AG09309 (cell line): ENCODE results near the gene MED12L.

ENCODE experiments used
- DNase-seq: peaks from one replicate; pipeline ENCODE4 v3.0.0-alpha.2; 2010; ENCODE audit warnings: low read depth
- H3K4me3 ChIP-seq: 2 replicates; pipeline ENCODE4 v1.5.1; 2011; ENCODE audit warnings: mild to moderate bottlenecking, low read depth, low read length, moderate library complexity; ENCODE audit not compliant: control insufficient read depth
- TF ChIP-seq, protein P1 (sequence below): IDR thresholded peaks from 2 replicates; pipeline ENCODE4 v1.5.1; 2011; ENCODE audit warnings: mild to moderate bottlenecking, low read depth, low read length, inconsistent platforms; ENCODE audit not compliant: insufficient read depth, control insufficient read depth; ENCODE audit errors: missing control alignments

The MED12L gene

DNA sequence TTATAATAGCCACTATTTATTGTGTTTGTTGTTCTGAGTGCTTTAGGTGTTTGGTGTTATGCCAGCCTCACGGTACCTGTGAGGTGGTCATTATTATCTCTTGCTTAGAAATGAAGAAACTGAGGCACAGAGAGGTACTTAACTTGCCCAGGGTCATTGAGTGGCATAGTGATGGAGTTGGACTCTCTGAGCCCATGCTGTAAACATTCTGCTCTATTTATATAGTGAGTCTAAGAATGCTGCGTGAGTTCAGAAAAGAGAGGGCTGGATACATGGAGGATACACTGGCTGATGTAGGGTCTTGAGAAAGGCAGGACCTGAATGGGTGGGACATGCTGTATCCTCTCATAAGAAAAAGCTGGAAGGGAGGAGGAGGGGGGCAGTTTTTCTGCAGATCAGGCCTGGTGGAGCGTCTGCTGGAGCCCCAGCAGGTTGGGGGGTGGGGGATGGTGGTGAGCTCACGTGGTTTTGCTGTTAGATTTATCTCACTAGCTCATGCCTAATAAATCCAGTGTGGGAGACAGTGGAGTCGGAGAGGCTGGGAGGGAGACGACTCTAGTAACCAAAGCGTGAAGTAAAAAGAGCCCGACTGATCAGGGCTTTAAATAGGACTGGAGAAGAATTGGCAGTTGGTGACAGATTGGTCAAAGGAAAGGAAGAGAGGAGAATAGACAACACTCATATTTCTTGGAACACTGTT, 16.0 kb downstream of the MED12L start:
- no peak for DNase-seq
- H3K4me3 ChIP-seq, result no peak overlapping the region
- TF ChIP-seq, protein P1, sequence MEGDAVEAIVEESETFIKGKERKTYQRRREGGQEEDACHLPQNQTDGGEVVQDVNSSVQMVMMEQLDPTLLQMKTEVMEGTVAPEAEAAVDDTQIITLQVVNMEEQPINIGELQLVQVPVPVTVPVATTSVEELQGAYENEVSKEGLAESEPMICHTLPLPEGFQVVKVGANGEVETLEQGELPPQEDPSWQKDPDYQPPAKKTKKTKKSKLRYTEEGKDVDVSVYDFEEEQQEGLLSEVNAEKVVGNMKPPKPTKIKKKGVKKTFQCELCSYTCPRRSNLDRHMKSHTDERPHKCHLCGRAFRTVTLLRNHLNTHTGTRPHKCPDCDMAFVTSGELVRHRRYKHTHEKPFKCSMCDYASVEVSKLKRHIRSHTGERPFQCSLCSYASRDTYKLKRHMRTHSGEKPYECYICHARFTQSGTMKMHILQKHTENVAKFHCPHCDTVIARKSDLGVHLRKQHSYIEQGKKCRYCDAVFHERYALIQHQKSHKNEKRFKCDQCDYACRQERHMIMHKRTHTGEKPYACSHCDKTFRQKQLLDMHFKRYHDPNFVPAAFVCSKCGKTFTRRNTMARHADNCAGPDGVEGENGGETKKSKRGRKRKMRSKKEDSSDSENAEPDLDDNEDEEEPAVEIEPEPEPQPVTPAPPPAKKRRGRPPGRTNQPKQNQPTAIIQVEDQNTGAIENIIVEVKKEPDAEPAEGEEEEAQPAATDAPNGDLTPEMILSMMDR, result no peak

DNA sequence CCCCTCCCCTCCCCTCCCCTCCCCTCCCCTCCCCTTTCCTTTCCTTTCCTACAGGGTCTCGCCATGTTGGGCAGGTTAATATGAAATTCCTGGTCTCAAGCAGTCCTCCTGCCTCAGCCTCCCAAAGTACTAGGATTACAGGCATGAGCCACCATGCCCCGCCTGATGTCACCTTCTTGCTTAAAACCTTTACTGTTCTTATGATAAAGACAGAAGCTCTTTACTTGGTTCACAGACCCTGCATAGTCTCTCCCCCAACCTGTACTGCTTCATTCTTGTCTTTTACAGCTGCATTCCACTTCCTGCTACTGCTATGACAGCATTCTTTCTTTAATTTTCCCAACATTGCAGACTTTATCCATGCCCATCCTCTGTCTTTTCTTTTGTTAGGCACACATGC, 20.8 kb downstream of the MED12L start:
- TF ChIP-seq, protein P1, result no peak
- no peak overlapping the region for H3K4me3 ChIP-seq
- DNase-seq, result no peak

DNA sequence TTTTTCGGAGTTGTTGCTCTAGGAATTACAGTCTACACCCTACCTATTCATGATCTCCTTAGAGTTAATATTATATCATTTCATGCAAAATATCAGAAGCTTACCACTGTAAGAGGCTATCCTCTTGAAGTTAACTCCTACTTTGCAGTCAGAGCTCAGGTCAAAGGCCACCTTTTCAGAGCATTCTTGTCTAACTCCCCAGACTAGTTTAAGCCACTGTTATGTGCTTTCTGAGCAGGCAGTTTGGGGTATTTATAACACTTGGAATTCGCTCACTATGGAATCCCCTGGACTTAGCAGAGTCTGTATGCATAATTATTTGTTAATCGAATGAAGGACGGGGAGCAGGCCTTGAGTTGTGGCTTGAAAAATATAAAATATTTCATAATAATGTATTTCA, 21.7 kb downstream of the MED12L start:
- no peak for DNase-seq
- no peak overlapping the region for H3K4me3 ChIP-seq
- TF ChIP-seq, protein P1, result no peak

DNA sequence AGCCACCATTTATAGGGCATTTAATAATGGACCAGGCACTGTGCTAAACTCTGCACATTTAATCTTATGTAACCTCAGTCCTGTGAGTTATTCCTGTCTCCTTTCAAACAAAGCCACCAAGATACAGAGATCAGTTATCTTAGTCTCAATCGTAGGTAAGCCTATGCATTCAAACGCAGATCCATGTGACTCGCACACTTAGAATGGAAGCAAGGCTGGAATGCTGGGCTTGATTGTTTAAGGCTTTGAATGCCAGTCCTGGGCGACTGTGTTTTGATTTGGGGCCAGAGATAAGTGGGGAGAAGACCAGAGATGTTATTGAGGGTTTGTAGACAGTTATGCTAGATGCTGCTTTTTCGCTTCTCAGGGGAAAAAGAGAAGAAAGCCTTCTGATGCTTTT, 22.2 kb downstream of the MED12L start:
- no peak for DNase-seq
- no peak overlapping the region for H3K4me3 ChIP-seq
- TF ChIP-seq, protein P1, result no peak

DNA sequence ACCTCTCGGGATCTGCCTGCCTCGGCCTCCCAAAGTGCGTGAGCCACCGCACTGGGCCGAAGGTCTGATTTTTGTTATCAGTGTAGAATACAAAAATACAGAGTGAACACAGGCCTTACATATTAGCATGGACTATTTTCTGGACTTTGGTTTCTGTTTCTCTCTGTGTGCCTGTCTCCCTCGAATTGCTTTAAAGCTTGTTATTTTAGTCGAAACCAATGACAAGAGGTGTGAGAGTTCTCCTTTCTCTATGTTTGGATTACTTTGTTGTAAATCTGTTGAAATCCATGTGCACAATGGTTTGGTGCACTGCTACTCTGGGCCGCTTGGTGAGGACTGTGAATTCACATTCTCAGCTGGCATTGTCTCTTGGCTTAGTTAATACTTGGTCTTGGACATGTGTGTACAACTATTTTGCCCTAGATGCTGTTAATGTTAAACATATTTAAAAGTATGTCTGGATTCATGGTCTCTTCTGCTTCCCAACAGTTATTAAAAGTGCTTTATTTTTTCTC, 23.9 kb downstream of the MED12L start:
- DNase-seq, result no peak
- TF ChIP-seq, protein P1, result no peak
- no peak overlapping the region for H3K4me3 ChIP-seq

DNA sequence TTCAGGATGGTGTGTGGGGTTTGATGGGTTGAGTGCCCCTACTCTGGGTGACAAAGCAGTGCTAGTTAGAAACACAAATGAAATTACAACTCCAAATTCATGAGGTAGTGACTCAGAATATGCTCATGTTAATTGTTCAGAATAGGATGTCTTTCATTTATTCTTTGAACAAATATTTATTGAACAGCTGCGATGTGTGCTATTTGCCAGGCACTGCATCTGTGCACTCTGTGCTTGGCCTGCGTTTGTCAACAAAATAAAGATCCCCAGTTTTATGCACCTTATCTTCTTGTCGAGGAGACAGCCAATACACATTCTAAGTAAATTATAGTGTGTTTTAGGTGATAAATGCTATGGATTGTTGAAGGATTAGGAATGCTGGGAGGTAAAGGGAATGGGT, 27.3 kb downstream of the MED12L start:
- DNase-seq, result no peak
- TF ChIP-seq, protein P1, result no peak
- no peak overlapping the region for H3K4me3 ChIP-seq
